Fibroblast of pulmonary artery (primary cell): ENCODE data around the gene LRRC25.

ENCODE experiments used
- DNase-seq: peaks from one replicate; pipeline ENCODE4 v3.0.0-alpha.2; 2010; ENCODE audit warnings: low read depth
- H3K4me3 ChIP-seq: replicated peaks from 2 replicates; pipeline ENCODE4 v1.5.1; 2011; ENCODE audit warnings: low read depth, mild to moderate bottlenecking, control low read depth, low read length, moderate library complexity
- CTCF ChIP-seq: IDR thresholded peaks from 2 replicates; pipeline ENCODE4 v1.5.1; 2011; ENCODE audit warnings: mild to moderate bottlenecking, control low read depth, low read length, inconsistent platforms; ENCODE audit errors: missing control alignments

LRRC25 gene

GRCh38 chr19:18439025-18439909 is 41.8 kb upstream of the LRRC25 start:
- peak; percentile 10 for TF ChIP-seq CTCF
- DNase-seq: peak; percentile 65
- no peak overlapping the region for H3K4me3 ChIP-seq

- H3K4me3 ChIP-seq: peak overlapping the region; percentile 69
- no peak for TF ChIP-seq CTCF
- peak; percentile 81 for DNase-seq
These were observed 41.1 kb upstream of the LRRC25 start for GRCh38 chr19:18438331-18439024.

- DNase-seq: peak; percentile 60
- no peak for TF ChIP-seq CTCF
- H3K4me3 ChIP-seq: peak within 1 kb of the TSS; percentile 69
These were observed 40.3 kb upstream of the LRRC25 start, which contains the start of gene ISYNA1 for GRCh38 chr19:18437491-18438330. TSS of gene ISYNA1 (minus strand) at chr19:18438133. CDS start at chr19:18437979, 154 bp downstream.

GRCh38 chr19:18436671-18437490 is 39.5 kb upstream of the LRRC25 start:
- TF ChIP-seq CTCF: no peak
- DNase-seq: peak; percentile 94
- H3K4me3 ChIP-seq: peak overlapping the region; percentile 69

GRCh38 chr19:18435842-18436670 is 38.6 kb upstream of the LRRC25 start:
- H3K4me3 ChIP-seq: no peak overlapping the region
- TF ChIP-seq CTCF: no peak
- no peak for DNase-seq
